ENCODE data around the gene DAAM2. TPM values are rescaled to one million over a fixed set of nuclear protein-coding genes. Genes with fewer than 3 reads are reported as not detected.

Gene DAAM2
- polyA plus RNA-seq, 3 donors = not detected

DNA sequence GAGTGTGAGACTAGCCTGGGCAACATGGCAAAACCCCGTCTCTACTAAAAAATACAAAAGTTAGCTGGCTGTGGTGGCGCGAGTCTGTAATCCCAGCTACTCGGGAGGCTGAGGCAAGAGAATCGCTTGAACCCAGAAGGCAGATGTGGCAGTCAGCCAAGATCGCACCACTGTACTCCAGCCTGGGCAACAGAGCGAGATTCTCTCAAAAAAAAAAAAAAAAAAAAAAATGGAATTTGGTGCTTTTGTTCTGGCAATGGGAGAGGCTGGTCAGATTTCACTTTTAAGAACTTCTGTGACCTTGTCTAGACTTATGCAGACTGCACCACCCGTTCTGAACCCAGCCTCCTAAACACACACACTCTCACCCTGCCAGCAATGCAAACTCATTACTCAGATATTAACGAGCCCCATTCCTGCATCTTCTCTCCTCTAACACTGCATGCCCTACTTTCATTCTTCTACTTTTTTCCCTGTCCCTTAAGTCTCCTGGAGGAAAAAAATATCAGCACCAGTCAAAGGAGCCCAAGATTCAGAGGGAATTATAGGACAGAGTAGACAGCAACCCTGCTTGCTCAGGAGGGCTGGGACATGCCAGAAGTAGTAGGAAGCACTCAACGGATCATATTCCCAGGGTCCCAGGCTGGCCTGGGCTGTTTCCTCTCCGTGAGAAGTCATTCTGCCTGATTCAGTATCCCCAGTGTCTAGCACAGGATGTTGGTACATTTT, 137.7 kb downstream of the DAAM2 start:
- Histone ChIP-seq H2AFZ (ENCODE audit: insufficient read depth, low read depth, low read length, poor library complexity, severe bottlenecking) (no peak overlapping the region), H3K4me1 (ENCODE audit: control insufficient read depth in 1 of 2, insufficient read depth in 2 of 2, low read length in 2 of 2) (peaks cover 0 to 6% of the 10 kb centered on the region in 2 donors), H3K36me3 (replicated peaks in 1 of 2; ENCODE audit: control insufficient read depth in 1 of 2, insufficient read depth in 2 of 2, low read length in 2 of 2) (no peaks in the 10 kb centered on the region), H3K79me2 (ENCODE audit: insufficient read depth, low read length) (no peaks in the 10 kb centered on the region), H3K4me2 (replicated peaks; ENCODE audit: extremely low read depth, low read length, poor library complexity, severe bottlenecking) (no peak overlapping the region), H3K27me3 (ENCODE audit: control insufficient read depth in 2 of 2, insufficient read depth in 2 of 2, low read length in 2 of 2) (peaks cover 15 to 24% of the 10 kb centered on the region in 2 donors), H3K4me3 (replicated peaks in 1 of 3; ENCODE audit: low read depth in 2 of 3, low read length in 3 of 3) (no peak overlapping the region), H3K27ac (ENCODE audit: low read depth in 1 of 2, low read length in 2 of 2) (no peak overlapping the region), H3K9me3 (replicated peaks in 1 of 2; ENCODE audit: control insufficient read depth in 1 of 2, insufficient read depth in 1 of 2, low read length in 2 of 2) (no peaks in the 10 kb centered on the region), H4K20me1 (ENCODE audit: insufficient read depth, low read length) (no peaks in the 10 kb centered on the region), H3K9ac (ENCODE audit: insufficient read depth, low read length, poor library complexity, severe bottlenecking) (no peak overlapping the region)
- TF ChIP-seq, protein P1, sequence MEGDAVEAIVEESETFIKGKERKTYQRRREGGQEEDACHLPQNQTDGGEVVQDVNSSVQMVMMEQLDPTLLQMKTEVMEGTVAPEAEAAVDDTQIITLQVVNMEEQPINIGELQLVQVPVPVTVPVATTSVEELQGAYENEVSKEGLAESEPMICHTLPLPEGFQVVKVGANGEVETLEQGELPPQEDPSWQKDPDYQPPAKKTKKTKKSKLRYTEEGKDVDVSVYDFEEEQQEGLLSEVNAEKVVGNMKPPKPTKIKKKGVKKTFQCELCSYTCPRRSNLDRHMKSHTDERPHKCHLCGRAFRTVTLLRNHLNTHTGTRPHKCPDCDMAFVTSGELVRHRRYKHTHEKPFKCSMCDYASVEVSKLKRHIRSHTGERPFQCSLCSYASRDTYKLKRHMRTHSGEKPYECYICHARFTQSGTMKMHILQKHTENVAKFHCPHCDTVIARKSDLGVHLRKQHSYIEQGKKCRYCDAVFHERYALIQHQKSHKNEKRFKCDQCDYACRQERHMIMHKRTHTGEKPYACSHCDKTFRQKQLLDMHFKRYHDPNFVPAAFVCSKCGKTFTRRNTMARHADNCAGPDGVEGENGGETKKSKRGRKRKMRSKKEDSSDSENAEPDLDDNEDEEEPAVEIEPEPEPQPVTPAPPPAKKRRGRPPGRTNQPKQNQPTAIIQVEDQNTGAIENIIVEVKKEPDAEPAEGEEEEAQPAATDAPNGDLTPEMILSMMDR (IDR thresholded peaks at IDR 0.05) = no peak
- H3K27ac Mint-ChIP-seq = no peak overlapping the region
- DNase-seq = no peak
- no peaks in the 10 kb centered on the region for H3K36me3 Mint-ChIP-seq
- no peak overlapping the region for H3K4me3 Mint-ChIP-seq
- peaks cover 21 to 31% (median 23%) of the 10 kb centered on the region in 3 donors for H3K27me3 Mint-ChIP-seq (ENCODE audit: low read depth in 3 of 3)
- peaks cover 0 to 7% (median 2%) of the 10 kb centered on the region in 7 donors for H3K9me3 Mint-ChIP-seq
- intact Hi-C loops (cut with micrococcal nuclease) = no loop called here
- H3K4me1 Mint-ChIP-seq = peaks cover 2% of the 10 kb centered on the region
- 95% methylated on average over 8 of the region's 11 CpGs for WGBS (ENCODE audit: insufficient coverage)

DNA sequence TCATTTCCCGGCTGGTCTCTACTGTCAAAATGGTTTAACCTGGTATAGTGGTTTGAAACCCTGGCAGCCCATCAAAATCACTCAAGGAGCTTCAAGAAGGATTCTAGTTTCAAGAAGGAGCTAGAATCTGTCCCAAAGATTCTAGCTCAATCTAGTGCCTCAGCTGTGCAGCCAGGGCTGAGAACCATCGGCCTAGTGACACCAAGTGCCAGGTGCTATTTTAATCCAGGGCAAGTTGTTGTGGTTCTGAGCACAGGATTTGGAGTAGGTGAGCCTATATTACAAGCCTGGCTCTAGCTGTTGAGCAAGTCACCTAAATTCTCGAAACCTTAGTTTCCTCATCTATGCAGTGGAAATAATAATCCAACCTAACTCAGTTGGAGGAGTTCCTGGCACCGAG, 138.4 kb downstream of the DAAM2 start:
- H3K9ac ChIP-seq (ENCODE audit: insufficient read depth, low read length, poor library complexity, severe bottlenecking) = no peak overlapping the region

More for the DNA sequence above, 138.4 kb downstream of the DAAM2 start:
- Mint-ChIP-seq H3K4me1 (peaks cover 2% of the 10 kb centered on the region), H3K9me3 (peaks cover 0 to 7% (median 2%) of the 10 kb centered on the region in 7 donors), H3K36me3 (no peaks in the 10 kb centered on the region), H3K27me3 (ENCODE audit: low read depth in 3 of 3) (peaks cover 26 to 36% (median 29%) of the 10 kb centered on the region in 3 donors), H3K4me3 (no peak overlapping the region), H3K27ac (no peak overlapping the region)
- TF ChIP-seq, protein P1 (IDR thresholded peaks at IDR 0.05) = no peak
- H3K79me2 ChIP-seq (ENCODE audit: insufficient read depth, low read length) = no peaks in the 10 kb centered on the region
- no peak overlapping the region for H3K4me2 ChIP-seq (replicated peaks; ENCODE audit: extremely low read depth, low read length, poor library complexity, severe bottlenecking)
- intact Hi-C loops (cut with micrococcal nuclease) = no loop called here
- H3K4me3 ChIP-seq (replicated peaks in 1 of 3; ENCODE audit: low read depth in 2 of 3, low read length in 3 of 3) = no peak overlapping the region
- WGBS (ENCODE audit: insufficient coverage) = 73% methylated on average over 1 of the region's 4 CpGs
- H2AFZ ChIP-seq (ENCODE audit: insufficient read depth, low read depth, low read length, poor library complexity, severe bottlenecking) = no peak overlapping the region
- no peak for DNase-seq
- no peaks in the 10 kb centered on the region for H3K9me3 ChIP-seq (replicated peaks in 1 of 2; ENCODE audit: control insufficient read depth in 1 of 2, insufficient read depth in 1 of 2, low read length in 2 of 2)
- no peak overlapping the region for H3K27ac ChIP-seq (ENCODE audit: low read depth in 1 of 2, low read length in 2 of 2)
- H3K4me1 ChIP-seq (ENCODE audit: control insufficient read depth in 1 of 2, insufficient read depth in 2 of 2, low read length in 2 of 2) = peaks cover 0 to 6% of the 10 kb centered on the region in 2 donors
- H4K20me1 ChIP-seq (ENCODE audit: insufficient read depth, low read length) = no peaks in the 10 kb centered on the region
- no peaks in the 10 kb centered on the region for H3K36me3 ChIP-seq (replicated peaks in 1 of 2; ENCODE audit: control insufficient read depth in 1 of 2, insufficient read depth in 2 of 2, low read length in 2 of 2)
- H3K27me3 ChIP-seq (ENCODE audit: control insufficient read depth in 2 of 2, insufficient read depth in 2 of 2, low read length in 2 of 2) = peaks cover 19 to 31% of the 10 kb centered on the region in 2 donors

Measured in CD14-positive monocyte (primary cell).